GM12801 (cell line): ENCODE results near the gene TRIP6.

Experiments
- TF ChIP-seq, protein P1 (sequence below): IDR thresholded peaks from one replicate; pipeline ENCODE4 v1.5.1; 2011; ENCODE audit warnings: control low read depth; ENCODE audit not compliant: insufficient read length; ENCODE audit errors: extremely low read depth

TRIP6 gene

DNA sequence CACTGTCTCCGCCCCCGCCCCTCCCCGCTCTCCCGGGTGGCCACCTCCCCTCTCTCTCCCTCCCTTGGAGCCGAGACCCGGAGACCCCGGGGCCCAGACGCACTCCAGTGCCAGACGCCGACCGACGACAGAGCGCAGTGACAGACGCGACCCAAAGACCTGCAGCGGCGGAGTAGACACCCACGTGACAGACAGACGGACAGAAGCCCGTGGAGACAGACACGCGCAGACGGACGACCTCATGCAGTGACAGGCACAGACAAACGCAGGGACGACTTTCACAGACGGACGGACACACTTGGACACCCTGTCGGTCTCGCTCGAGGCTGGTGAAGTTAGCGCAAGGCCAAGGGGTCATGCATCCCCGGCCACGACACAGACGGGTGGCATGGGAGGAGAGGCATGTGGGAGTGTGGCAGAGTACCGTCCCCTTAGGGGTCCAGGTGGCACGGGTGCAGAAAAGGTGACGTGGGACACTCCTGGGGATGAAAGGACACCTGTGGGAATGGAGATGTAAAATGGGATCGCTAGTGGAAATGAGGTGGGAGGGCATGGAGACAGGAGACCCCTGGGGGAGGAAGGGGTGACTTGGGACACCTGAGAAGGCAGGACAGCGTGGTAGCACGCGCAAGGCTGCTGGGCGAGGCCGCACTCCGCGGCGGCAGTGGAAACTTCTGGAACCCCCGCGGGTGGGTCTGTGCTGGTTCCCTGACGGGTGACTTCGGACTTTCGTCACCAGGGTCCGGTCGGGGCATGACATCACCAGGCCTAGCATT is 29.0 kb downstream of the TRIP6 start:
- TF ChIP-seq, protein P1, sequence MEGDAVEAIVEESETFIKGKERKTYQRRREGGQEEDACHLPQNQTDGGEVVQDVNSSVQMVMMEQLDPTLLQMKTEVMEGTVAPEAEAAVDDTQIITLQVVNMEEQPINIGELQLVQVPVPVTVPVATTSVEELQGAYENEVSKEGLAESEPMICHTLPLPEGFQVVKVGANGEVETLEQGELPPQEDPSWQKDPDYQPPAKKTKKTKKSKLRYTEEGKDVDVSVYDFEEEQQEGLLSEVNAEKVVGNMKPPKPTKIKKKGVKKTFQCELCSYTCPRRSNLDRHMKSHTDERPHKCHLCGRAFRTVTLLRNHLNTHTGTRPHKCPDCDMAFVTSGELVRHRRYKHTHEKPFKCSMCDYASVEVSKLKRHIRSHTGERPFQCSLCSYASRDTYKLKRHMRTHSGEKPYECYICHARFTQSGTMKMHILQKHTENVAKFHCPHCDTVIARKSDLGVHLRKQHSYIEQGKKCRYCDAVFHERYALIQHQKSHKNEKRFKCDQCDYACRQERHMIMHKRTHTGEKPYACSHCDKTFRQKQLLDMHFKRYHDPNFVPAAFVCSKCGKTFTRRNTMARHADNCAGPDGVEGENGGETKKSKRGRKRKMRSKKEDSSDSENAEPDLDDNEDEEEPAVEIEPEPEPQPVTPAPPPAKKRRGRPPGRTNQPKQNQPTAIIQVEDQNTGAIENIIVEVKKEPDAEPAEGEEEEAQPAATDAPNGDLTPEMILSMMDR: no peak

DNA sequence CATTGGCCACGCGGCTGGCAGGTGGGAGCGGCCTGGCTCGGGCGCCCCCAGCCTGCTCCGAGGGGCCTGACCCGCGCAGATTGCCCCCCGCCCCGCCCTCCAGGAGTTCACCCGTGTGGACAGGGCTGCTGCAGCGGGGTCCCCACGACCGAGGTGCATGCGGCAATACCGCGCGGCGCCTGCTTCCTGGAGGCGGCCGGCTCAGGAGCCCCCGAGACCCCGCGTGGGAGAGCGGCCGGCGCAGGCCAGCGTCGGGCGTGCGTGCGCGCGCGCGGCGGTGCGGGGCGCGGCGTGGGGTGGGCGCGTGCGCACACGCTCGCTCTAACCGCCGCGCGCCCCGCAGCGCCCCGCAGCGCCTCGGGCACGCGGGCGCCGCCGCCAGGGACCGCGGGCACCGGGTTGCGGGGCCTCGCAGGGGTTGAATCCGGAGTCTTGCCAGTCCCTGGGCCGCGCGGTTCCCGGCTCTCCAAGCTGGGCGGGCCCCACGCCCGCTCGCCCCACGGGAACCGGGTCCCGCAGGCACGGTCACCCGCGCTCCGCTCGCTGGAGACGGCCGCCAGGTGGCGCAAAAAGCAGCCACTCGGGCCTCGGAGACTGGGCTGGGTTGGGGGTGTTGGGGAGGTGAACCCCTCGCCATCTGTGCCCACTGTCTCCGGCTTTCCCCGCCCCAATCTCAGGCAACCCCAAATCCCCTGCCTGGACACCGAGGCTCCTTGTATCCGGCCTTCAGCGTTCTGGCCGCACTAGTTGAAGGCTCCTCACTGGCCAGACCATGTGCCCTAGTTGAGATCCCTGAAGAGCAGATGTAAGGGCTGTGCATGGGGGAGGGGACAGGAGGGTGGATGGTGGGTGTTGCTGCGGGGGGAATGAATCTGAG is 29.8 kb downstream of the TRIP6 start:
- TF ChIP-seq, protein P1: no peak

GRCh38 chr7:100897772-100898454 is 30.7 kb downstream of the TRIP6 start:
- TF ChIP-seq, protein P1: no peak

DNA sequence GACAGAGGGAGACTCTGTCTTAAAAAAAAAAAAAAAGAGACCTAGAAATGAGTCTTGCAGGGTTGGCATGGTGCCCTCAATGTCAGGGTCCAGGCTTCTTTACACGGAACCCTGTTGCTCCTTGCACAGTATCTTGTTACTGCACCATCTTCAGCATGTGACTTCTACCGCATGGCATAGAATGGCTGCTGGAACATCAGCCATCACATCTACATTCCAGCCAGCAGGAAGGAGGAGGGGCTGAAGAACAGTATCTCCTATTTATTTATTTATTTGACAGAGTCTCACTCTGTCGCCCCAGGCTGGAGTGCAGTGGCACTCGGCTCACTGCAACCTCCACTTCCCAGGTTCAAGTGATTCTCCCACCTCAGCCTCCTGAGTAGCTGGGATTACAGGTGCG is 32.2 kb downstream of the TRIP6 start:
- TF ChIP-seq, protein P1: no peak

DNA sequence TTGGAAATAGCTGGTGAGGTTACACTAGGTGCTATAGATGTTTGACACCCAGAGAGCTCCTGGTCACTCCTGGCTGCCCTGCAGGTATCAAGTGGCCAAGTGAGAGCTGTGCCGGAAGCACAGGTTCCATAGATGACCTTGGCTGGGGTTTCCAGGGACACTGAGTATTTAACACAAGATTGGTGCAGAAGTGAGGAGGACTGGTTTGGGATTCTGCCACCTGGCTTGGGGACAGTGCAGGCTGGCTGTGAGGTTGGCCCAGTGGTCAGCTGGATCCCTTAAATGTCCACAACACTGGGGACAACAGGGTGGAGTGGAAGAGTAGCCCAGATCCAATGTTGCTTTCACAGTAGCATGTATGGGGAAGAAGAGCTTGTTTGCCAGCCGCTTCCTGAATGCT is 33.8 kb downstream of the TRIP6 start:
- TF ChIP-seq, protein P1: no peak

- TF ChIP-seq, protein P1: no peak
Measured at GRCh38 chr7:100901921-100902332, 34.7 kb downstream of the TRIP6 start.

GRCh38 chr7:100902638-100903037 is 35.5 kb downstream of the TRIP6 start:
- TF ChIP-seq, protein P1: no peak
